Peyer's patch (tissue), 4 donors: Measurements from ENCODE around the gene MLKL. TPM values are rescaled to one million over a fixed set of nuclear protein-coding genes. Genes with fewer than 3 reads are reported as not detected.

Experiments used
- DNase-seq, 3 donors: peaks; one replicate each; pipeline ENCODE4 v3.0.0-alpha.2; 2017 to 2019
- H3K27ac ChIP-seq, 4 donors: fragments of 200-600 bp; sonication (generic); one replicate each; pipeline ENCODE4 v1.5.1; 2016 to 2019
- H3K27me3 ChIP-seq, 2 donors: fragments of 200-600 bp; sonication (generic); one replicate each; pipeline ENCODE4 v1.5.1; 2019
- H3K36me3 ChIP-seq, 3 donors: fragments of 200-600 bp; sonication (generic); one replicate each; pipeline ENCODE4 v1.5.1; 2016 to 2019
- H3K4me1 ChIP-seq, 4 donors: fragments of 200-600 bp; sonication (generic); one replicate each; pipeline ENCODE4 v1.5.1; 2016 to 2019
- H3K4me3 ChIP-seq, 4 donors: fragments of 200-600 bp; sonication (generic); 1 replicate in 3 of 4; 2 replicates in 1 of 4; pipeline ENCODE4 v1.5.1; 2016 to 2019; ENCODE audit warnings: mild to moderate bottlenecking in 1 of 4
- H3K9me3 ChIP-seq, 4 donors: fragments of 200-600 bp; sonication (generic); one replicate each; pipeline ENCODE4 v1.5.1; 2016 to 2019; ENCODE audit warnings: mild to moderate bottlenecking in 1 of 4
- POLR2A ChIP-seq, 2 donors: fragments of 450-650 bp; IDR thresholded peaks; one replicate each; pipeline ENCODE4 v1.5.1; 2017; ENCODE audit warnings: antibody characterized with exemption in 2 of 2, mild to moderate bottlenecking in 2 of 2, moderate library complexity in 2 of 2
- total RNA-seq, 4 donors: library from RNA; depleted of rRNA; stranded (reverse); fragments of >200 nt; gene quantifications; one replicate each; pipeline ENCODE4 v1.1.0, GENCODE V29; 2016
- TF ChIP-seq, protein P1 (sequence below), 6 experiments: fragments of 450-650 bp in 4 of 6; fragments of 200-600 bp in 2 of 6; sonication (generic) in 1 of 6; IDR thresholded peaks; one replicate each; pipeline ENCODE4 v1.5.1; 2017 to 2019; ENCODE audit warnings: antibody characterized with exemption in 6 of 6, mild to moderate bottlenecking in 3 of 6, moderate library complexity in 1 of 6

Gene MLKL
- total RNA-seq, 4 donors from 2014 or later = 13.7 to 78.4 (median 22.5) TPM

DNA sequence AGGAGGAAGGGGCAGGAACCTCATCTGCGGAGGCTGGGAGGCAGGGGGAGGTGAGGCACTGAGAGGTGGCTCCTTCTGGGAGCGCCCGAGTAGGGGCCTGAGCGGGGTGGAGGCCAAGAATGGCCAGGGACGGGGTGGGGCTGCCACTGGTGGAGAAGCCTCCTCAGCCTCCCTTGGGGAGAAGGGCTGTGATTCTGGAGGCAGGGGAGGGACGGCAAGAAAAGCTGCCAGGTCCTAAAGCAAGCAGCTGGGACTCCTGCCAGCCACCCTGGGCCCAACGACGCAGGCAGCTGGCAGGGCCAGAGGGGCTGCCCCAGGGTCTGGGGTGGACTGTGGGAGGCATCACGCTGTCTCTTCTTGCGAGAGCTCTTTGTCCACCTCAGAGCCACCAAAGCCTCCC is 12.7 kb upstream of the MLKL start:
- TF ChIP-seq, protein P1, sequence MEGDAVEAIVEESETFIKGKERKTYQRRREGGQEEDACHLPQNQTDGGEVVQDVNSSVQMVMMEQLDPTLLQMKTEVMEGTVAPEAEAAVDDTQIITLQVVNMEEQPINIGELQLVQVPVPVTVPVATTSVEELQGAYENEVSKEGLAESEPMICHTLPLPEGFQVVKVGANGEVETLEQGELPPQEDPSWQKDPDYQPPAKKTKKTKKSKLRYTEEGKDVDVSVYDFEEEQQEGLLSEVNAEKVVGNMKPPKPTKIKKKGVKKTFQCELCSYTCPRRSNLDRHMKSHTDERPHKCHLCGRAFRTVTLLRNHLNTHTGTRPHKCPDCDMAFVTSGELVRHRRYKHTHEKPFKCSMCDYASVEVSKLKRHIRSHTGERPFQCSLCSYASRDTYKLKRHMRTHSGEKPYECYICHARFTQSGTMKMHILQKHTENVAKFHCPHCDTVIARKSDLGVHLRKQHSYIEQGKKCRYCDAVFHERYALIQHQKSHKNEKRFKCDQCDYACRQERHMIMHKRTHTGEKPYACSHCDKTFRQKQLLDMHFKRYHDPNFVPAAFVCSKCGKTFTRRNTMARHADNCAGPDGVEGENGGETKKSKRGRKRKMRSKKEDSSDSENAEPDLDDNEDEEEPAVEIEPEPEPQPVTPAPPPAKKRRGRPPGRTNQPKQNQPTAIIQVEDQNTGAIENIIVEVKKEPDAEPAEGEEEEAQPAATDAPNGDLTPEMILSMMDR (IDR thresholded peaks at IDR 0.05) = no peak
- no peak for TF ChIP-seq POLR2A (IDR thresholded peaks at IDR 0.05)
- Histone ChIP-seq H3K27ac (no peak overlapping the region), H3K4me3 (no peak overlapping the region), H3K4me1 (peaks cover 0 to 3% (median 0%) of the 10 kb centered on the region in 4 donors), H3K9me3 (no peaks in the 10 kb centered on the region), H3K27me3 (no peaks in the 10 kb centered on the region), H3K36me3 (no peaks in the 10 kb centered on the region)
- DNase-seq = peak in 1 of 3 donors; percentile 37

DNA sequence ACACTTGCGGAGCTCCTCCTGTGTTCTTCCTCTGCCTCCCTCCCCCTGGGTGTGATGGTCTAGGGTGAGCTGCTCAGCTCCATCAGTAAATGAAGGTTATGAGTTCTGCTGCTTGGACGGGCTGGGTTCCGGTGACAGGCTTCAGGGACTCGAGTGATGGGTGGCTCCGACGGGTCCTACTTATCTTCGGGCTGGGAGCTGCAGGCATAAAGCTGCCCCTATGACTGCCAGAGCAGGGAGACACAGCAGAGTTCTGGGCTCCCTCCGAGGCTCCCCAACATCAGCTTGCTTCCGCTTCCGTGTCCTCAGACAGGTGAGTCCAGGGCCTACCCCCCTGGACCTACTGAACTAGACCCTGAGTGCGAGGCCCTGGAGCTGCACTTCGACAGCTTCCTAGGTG is 11.3 kb upstream of the MLKL start:
- H3K27me3 ChIP-seq = no peaks in the 10 kb centered on the region
- no peak overlapping the region for H3K27ac ChIP-seq
- peak in 1 of 3 donors; percentile 48 for DNase-seq
- H3K4me3 ChIP-seq = no peak overlapping the region
- TF ChIP-seq, protein P1 (IDR thresholded peaks at IDR 0.05) = no peak
- TF ChIP-seq POLR2A (IDR thresholded peaks at IDR 0.05) = no peak
- H3K9me3 ChIP-seq = no peaks in the 10 kb centered on the region
- peaks cover 0 to 3% (median 0%) of the 10 kb centered on the region in 4 donors for H3K4me1 ChIP-seq
- no peaks in the 10 kb centered on the region for H3K36me3 ChIP-seq

DNA sequence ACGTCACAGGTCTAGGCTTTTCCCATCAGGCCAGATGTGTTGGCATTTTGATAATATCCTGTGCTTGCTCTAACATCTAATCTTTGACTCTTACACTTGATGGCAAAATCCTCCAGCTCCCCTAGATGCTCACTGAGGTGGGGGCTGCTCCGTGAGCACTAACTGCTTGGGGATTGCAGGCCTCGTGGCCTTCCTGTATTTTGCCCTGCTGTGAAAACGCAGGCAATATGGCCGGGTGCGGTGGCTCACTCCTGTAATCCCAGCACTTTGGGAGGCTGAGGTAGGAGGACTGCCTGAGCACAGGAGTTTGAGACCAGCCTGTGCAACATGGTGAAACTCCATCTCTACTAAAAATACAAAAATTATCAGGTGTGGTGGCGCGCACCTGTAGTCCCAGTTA is 9.7 kb upstream of the MLKL start:
- H3K27me3 ChIP-seq = no peaks in the 10 kb centered on the region
- no peak for TF ChIP-seq POLR2A (IDR thresholded peaks at IDR 0.05)
- TF ChIP-seq, protein P1 (IDR thresholded peaks at IDR 0.05) = no peak
- H3K9me3 ChIP-seq = no peaks in the 10 kb centered on the region
- DNase-seq = no peak
- no peak overlapping the region for H3K4me3 ChIP-seq
- no peaks in the 10 kb centered on the region for H3K36me3 ChIP-seq
- H3K27ac ChIP-seq = no peak overlapping the region
- H3K4me1 ChIP-seq = peaks cover 0 to 3% (median 0%) of the 10 kb centered on the region in 4 donors

GRCh38 chr16:74709441-74709877 is 8.8 kb upstream of the MLKL start:
- Histone ChIP-seq H3K9me3 (no peaks in the 10 kb centered on the region), H3K4me1 (peaks cover 0 to 3% (median 0%) of the 10 kb centered on the region in 4 donors), H3K27ac (peak overlapping the region in 1 of 4 donors; percentile 32), H3K36me3 (no peaks in the 10 kb centered on the region), H3K4me3 (no peak overlapping the region), H3K27me3 (no peaks in the 10 kb centered on the region)
- no peak for TF ChIP-seq POLR2A (IDR thresholded peaks at IDR 0.05)
- TF ChIP-seq, protein P1 (IDR thresholded peaks at IDR 0.05) = peak; percentile 67 to 98 (median 96)
- peak; percentile 76 to 91 (median 89) for DNase-seq

DNA sequence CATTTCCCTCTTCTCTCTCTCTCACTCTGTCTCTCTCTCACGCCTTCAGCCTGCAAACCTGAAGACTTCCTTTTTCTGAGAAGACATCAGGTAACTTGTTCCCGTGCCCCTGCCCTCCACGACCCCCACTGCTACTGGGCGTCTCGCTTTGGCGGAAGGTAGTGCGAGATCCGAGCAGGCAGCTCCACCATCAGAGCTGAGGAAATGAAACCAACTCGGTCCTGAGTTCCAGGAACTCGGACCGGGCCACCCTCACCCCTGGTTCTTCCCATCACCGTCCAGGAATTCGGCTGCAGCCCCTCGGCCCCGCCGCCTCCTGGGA is 585 bp downstream of the MLKL start:
- Histone ChIP-seq H3K27ac (peak overlapping the region; percentile 77 to 94 (median 87)), H3K36me3 (peaks cover 0 to 3% (median 0%) of the 10 kb centered on the region in 3 donors), H3K9me3 (no peaks in the 10 kb centered on the region), H3K4me3 (peak overlapping the region; percentile 75 to 86 (median 82)), H3K4me1 (peaks cover 0 to 32% (median 5%) of the 10 kb centered on the region in 4 donors), H3K27me3 (no peaks in the 10 kb centered on the region)
- peak; percentile 60 to 66 (median 60) for DNase-seq
- no peak for TF ChIP-seq POLR2A (IDR thresholded peaks at IDR 0.05)
- TF ChIP-seq, protein P1 (IDR thresholded peaks at IDR 0.05) = no peak

GRCh38 chr16:74699666-74700065 is 996 bp downstream of the MLKL start:
- no peak for DNase-seq
- Histone ChIP-seq H3K27me3 (no peaks in the 10 kb centered on the region), H3K4me3 (peak overlapping the region; percentile 75 to 86 (median 82)), H3K27ac (peak overlapping the region in 3 of 4 donors; percentile 77 to 94 (median 83)), H3K4me1 (peaks cover 0 to 32% (median 5%) of the 10 kb centered on the region in 4 donors), H3K36me3 (peaks cover 0 to 7% (median 0%) of the 10 kb centered on the region in 3 donors), H3K9me3 (no peaks in the 10 kb centered on the region)
- TF ChIP-seq POLR2A (IDR thresholded peaks at IDR 0.05) = no peak
- TF ChIP-seq, protein P1 (IDR thresholded peaks at IDR 0.05) = no peak
